Right atrium auricular region (tissue), 2 donors: ENCODE data around the gene LMNTD2. TPM values are rescaled to one million over a fixed set of nuclear protein-coding genes. Genes with fewer than 3 reads are reported as not detected.
A peak's percentile ranks its signal among the peaks of the same experiment; 100 is the strongest.
"Not testable (repeated sequence)": the region's sequence is repeated elsewhere in the genome, so short reads cannot be mapped to it uniquely, and the experiment has no call there.

Experiments used
- DNase-seq: peaks from one replicate; pipeline ENCODE4 v3.0.0-alpha.2; 2019; ENCODE audit warnings: low spot score
- H3K27ac ChIP-seq, 2 donors: fragments of 200-600 bp; sonication (generic); 1 replicate in 1 of 2; 2 replicates in 1 of 2; pipeline ENCODE4 v1.5.1; 2016 to 2019
- H3K27me3 ChIP-seq, 2 donors: fragments of 200-600 bp; sonication (generic); one replicate each; pipeline versions ENCODE4 v1.5.1 to v1.6.0; 2017 to 2019
- H3K36me3 ChIP-seq: fragments of 200-600 bp; sonication (generic); one replicate; pipeline ENCODE4 v1.5.1; 2016
- H3K4me1 ChIP-seq, 2 donors: fragments of 200-600 bp; sonication (generic); one replicate each; pipeline versions ENCODE4 v1.5.1 to v1.6.0; 2017 to 2019
- H3K4me3 ChIP-seq, 2 donors: fragments of 200-600 bp; sonication (generic); 1 replicate in 1 of 2; 2 replicates in 1 of 2; pipeline ENCODE4 v1.5.1; 2017 to 2019; ENCODE audit warnings: mild to moderate bottlenecking in 1 of 2, moderate library complexity in 1 of 2
- H3K9me3 ChIP-seq, 2 donors: fragments of 200-600 bp; sonication (generic); one replicate each; pipeline ENCODE4 v1.5.1; 2019
- total RNA-seq, 2 donors: library from RNA; depleted of rRNA; stranded (reverse); fragments of >200 nt; gene quantifications; one replicate each; pipeline ENCODE4 v1.1.0, GENCODE V29; 2016
- TF ChIP-seq, protein P1 (sequence below), 2 donors: fragments of 200-600 bp; sonication (generic); IDR thresholded peaks; one replicate each; pipeline ENCODE4 v1.5.1; 2019; ENCODE audit warnings: antibody characterized with exemption in 2 of 2

LMNTD2 gene
- total RNA-seq, 2 donors from 2014 or later, result 0.33 to 0.86 TPM

DNA sequence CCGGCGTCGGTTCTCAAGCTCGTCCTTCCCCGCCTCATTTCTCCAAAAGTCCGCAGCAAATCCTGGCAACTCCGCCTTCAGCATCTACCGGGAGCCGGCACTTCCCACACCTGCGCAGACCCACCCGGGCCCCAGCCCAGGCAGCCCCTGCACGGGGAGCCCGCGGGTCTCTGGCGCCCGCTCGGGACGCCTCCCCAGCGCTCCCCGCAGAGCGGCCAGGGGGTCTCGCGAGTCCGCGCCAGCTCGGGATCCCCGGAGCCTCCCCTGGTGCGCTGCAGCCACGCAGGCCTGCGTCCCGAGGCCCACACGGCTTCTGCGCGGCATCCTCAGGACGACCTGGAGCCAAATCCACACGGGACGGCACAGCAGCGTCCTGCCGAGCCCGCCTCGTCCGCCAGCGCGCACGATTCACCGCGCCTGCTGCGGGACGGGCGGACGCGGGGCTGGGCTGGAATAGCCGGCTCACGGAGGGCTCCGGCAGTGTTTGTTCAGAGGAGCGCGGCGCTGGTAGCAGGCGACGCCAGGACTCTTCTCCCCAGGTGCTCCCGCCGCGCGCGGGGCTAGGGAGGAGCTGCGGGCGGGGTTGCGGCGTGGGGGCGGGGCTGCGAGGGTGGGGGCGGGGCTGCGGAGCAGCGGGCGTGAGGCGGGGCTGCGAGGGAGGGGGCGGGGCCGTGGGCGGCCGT lies 14.9 kb upstream of the LMNTD2 start:
- TF ChIP-seq, protein P1, sequence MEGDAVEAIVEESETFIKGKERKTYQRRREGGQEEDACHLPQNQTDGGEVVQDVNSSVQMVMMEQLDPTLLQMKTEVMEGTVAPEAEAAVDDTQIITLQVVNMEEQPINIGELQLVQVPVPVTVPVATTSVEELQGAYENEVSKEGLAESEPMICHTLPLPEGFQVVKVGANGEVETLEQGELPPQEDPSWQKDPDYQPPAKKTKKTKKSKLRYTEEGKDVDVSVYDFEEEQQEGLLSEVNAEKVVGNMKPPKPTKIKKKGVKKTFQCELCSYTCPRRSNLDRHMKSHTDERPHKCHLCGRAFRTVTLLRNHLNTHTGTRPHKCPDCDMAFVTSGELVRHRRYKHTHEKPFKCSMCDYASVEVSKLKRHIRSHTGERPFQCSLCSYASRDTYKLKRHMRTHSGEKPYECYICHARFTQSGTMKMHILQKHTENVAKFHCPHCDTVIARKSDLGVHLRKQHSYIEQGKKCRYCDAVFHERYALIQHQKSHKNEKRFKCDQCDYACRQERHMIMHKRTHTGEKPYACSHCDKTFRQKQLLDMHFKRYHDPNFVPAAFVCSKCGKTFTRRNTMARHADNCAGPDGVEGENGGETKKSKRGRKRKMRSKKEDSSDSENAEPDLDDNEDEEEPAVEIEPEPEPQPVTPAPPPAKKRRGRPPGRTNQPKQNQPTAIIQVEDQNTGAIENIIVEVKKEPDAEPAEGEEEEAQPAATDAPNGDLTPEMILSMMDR (IDR thresholded peaks at IDR 0.05), result no peak
- peak overlapping the region; percentile 61 to 67 for H3K27ac ChIP-seq
- H3K4me3 ChIP-seq, result peak overlapping the region; percentile 55 to 68
- H3K36me3 ChIP-seq, result no peaks in the 10 kb centered on the region
- peak; percentile 62 for DNase-seq
- H3K9me3 ChIP-seq, result no peaks in the 10 kb centered on the region
- H3K4me1 ChIP-seq, result peaks cover 0 to 51% of the 10 kb centered on the region in 2 donors
- H3K27me3 ChIP-seq, result no peaks in the 10 kb centered on the region

DNA sequence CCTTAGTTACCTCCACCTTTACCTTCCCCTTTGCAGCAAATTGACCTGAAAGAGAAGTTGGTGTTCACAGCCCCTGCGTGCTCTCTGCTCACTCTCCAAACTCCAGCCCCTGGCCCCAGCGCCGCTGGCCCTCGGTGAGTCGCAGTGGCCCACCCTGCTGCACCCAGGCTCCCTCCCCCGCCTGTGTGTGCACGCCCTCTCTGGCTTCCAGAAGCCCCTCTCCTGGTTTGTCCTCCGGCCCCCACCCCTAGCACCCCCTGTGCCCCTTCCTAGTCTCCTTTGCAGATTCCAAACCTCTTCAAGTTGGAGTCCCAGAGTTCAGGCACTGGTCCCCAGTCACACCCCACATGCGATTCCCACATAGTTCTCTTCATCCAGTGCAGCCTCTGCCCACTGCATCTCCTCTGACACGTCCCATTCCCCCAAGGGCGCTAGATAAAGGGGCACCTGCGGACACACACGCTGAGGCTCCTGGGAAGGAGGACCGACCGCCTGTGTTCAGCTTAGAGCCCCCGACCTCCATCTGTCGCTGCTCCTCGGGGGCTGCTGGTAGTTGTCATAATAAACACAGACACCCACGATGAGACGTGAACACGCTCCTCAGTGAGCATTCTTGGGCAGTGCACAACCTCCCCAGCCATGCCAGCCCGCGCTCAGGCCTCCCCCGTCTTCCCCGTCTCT lies 14.2 kb upstream of the LMNTD2 start:
- peak overlapping the region in 1 of 2 donors; percentile 67 for H3K27ac ChIP-seq

DNA sequence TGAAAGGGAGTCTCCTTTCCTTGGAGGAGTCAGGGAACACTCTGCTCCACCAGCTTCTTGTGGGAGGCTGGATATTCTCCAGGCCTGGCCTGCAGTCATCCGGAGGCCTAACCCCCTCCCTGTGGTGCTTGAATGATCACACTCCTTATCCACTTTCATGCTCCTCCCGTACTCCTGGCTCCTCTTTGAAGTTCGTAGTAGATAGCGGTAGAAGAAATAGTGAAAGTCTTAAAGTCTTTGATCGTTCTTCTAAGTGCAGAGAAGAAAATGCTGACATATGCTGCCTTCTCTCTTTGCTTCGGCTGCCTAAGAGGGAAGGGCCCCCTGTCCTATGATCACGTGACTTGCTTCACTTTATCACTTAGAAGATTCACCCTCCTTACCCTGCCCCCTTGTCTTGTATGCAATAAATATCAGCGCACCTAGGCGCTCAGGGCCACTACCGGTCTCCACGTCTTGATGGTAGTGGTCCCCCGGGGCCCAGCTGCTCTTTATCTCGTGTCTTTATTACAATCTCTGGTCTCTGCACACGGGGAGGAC lies 13.6 kb upstream of the LMNTD2 start:
- H3K9me3 ChIP-seq, DNase-seq, H3K27ac ChIP-seq, H3K36me3 ChIP-seq, H3K4me3 ChIP-seq, H3K27me3 ChIP-seq: not testable (repeated sequence)
- peaks cover 0 to 46% of the 10 kb centered on the region in 2 donors for H3K4me1 ChIP-seq

More for the DNA sequence above, 14.2 kb upstream of the LMNTD2 start:
- no peaks in the 10 kb centered on the region for H3K36me3 ChIP-seq
- H3K4me1 ChIP-seq, result peaks cover 0 to 46% of the 10 kb centered on the region in 2 donors
- TF ChIP-seq, protein P1 (IDR thresholded peaks at IDR 0.05), result no peak
- H3K4me3 ChIP-seq, result peak overlapping the region; percentile 55 to 68
- H3K27me3 ChIP-seq, result no peaks in the 10 kb centered on the region
- H3K9me3 ChIP-seq, result no peaks in the 10 kb centered on the region
- no peak for DNase-seq

DNA sequence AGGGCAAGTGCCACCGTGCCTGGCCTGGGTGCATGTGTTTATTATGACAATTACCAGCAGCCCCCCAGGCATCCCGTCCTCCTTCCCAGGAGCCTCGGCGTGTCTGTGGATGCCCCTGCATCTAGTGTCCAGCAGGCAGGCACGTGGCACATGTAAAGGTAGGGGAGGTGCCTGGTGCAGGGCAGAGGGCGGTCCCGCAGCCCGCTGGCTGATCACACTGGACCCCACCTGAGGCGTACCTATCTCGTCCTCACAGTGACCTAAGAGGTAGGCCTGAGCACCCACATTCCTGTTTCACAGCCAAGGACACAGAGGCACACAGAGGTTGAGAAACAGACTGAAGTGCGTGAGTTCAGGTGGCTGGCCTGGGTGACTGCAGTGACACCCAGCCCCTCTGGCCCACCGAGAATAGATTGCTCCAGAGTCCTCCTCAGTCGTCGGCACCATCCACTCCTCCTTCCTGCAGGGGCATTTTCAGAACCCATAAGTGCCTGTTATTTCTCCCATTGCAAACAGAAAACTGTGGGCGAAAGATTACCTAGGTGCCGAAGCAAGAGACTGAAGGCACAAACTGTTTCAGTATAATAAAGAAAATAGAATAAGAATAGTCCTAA lies 12.7 kb upstream of the LMNTD2 start:
- no peak overlapping the region for H3K27ac ChIP-seq
- H3K4me1 ChIP-seq, result peaks cover 0 to 41% of the 10 kb centered on the region in 2 donors
- H3K9me3 ChIP-seq, result no peaks in the 10 kb centered on the region
- TF ChIP-seq, protein P1 (IDR thresholded peaks at IDR 0.05), result no peak
- no peaks in the 10 kb centered on the region for H3K27me3 ChIP-seq
- no peak for DNase-seq
- no peaks in the 10 kb centered on the region for H3K36me3 ChIP-seq
- no peak overlapping the region for H3K4me3 ChIP-seq

DNA sequence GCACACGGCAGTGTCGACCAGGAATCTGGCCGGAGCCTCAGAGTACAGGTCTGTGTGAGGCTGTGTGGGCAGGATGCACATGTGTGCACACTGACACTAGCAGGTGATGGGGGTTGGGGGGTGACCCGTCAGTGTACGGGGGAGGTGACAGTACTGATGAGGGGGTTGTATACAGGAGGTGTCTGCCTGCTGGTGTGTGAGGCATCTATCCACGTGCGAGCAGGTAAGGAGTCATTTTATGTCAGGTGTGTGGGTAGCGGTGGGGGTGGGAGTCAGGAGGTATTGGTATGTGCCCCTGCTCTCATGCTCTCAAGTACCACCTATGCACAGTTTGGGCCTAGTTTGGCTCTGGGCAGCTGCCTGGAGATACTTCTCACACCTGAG lies 11.3 kb upstream of the LMNTD2 start:
- no peak for DNase-seq
- Histone ChIP-seq H3K4me3 (no peak overlapping the region), H3K27ac (no peak overlapping the region), H3K36me3 (no peaks in the 10 kb centered on the region), H3K27me3 (no peaks in the 10 kb centered on the region), H3K4me1 (peaks cover 0 to 38% of the 10 kb centered on the region in 2 donors), H3K9me3 (no peaks in the 10 kb centered on the region)
- TF ChIP-seq, protein P1 (IDR thresholded peaks at IDR 0.05), result no peak
